NT2/D1 (cell line): ENCODE measurements around the gene HTN3.
"Not testable (repeated sequence)": the region's sequence is repeated elsewhere in the genome, so short reads cannot be mapped to it uniquely, and the experiment has no call there.

ENCODE experiments used
- DNase-seq: peaks from one replicate; pipeline ENCODE4 v3.0.0-alpha.2; 2011; ENCODE audit warnings: low read depth, low spot score
- H3K27me3 ChIP-seq: 2 replicates; pipeline ENCODE4 v1.6.0; 2011; ENCODE audit warnings: mild to moderate bottlenecking; ENCODE audit not compliant: insufficient read length, insufficient read depth
- H3K36me3 ChIP-seq: 2 replicates; pipeline ENCODE4 v1.6.1; 2011; ENCODE audit warnings: mild to moderate bottlenecking, low read length, mixed read lengths; ENCODE audit not compliant: insufficient read depth, insufficient read length
- H3K4me1 ChIP-seq: 2 replicates; pipeline ENCODE4 v1.5.1; 2011; ENCODE audit not compliant: insufficient read depth, insufficient read length
- H3K4me3 ChIP-seq: 2 replicates; pipeline ENCODE4 v1.5.1; 2011; ENCODE audit warnings: low read depth; ENCODE audit not compliant: insufficient read length
- H3K9ac ChIP-seq: 2 replicates; pipeline ENCODE4 v1.6.0; 2011; ENCODE audit warnings: low read depth; ENCODE audit not compliant: insufficient read length
- H3K9me3 ChIP-seq: 2 replicates; pipeline ENCODE4 v1.5.1; 2011; ENCODE audit warnings: mild to moderate bottlenecking, low read length; ENCODE audit not compliant: insufficient read depth
- SUZ12 ChIP-seq: IDR thresholded peaks from 2 replicates; pipeline ENCODE4 v1.6.1; 2011; ENCODE audit not compliant: insufficient read length, insufficient read depth; ENCODE audit errors: extremely low read depth
- YY1 ChIP-seq: IDR thresholded peaks from 2 replicates; pipeline ENCODE4 v1.6.1; 2011; ENCODE audit not compliant: insufficient read length, insufficient read depth
- ZNF274 ChIP-seq: IDR thresholded peaks from 2 replicates; pipeline ENCODE4 v1.6.1; 2011; ENCODE audit warnings: mild to moderate bottlenecking, low read depth, low read length

The HTN3 gene

DNA sequence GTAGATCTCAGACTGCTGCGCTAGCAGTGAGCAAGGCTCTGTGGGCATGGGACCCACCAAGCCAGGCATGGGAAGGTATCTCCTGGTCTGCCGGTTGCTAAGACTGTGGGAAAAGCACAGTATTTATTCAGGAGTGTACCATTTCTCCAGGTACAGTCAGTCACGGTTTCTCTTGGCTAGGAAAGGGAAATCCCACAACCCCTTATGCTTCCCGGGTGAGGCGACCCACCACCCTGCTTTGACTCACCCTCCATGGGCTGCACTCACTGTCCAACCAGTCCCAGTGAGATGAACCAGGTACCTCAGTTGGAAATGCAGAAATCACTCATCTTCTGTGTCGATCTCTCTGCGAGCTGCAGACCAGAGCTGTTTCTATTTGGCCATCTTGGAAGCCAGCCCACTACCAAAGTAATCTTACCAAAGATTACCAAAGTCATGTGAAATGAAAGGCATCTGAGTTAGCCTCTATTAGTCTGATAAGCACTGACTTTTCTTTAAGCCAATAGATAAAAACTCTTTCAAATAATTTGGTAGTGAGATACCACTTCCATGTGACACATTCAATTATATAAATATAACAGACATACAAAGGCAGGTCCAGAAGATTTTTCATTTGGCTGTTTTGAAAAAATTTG, 13.5 kb downstream of the HTN3 start:
- DNase-seq = no peak

DNA sequence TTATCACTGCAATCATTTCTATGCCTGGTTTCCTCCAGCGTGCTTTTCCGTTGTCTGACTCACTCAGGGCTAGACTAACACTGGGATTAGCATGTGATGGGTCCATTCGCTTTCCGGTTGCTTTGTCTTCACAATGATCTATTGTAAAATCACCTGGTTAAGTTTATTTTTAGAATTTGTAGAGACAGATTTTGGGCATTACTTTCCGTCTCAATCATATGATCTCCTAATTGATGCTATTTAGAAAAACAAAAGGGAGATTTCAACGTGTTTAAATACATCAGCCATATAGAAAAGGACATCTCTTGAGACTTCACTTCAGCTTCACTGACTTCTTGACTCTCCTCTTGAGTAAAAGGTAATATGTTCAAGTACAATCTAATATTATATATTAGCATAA, 21.9 kb downstream of the HTN3 start, which contains the start of gene HTN1:
TSS of gene HTN1 (plus strand) at position 301 of the 400 bp plus-strand sequence. CDS start 2,639 bp downstream, outside the sequence.
- H3K4me3 ChIP-seq, H3K9ac ChIP-seq, H3K9me3 ChIP-seq, H3K36me3 ChIP-seq, H3K27me3 ChIP-seq, H3K4me1 ChIP-seq, DNase-seq: not testable (repeated sequence)

More for the DNA sequence above, 13.5 kb downstream of the HTN3 start:
- Histone ChIP-seq H3K9me3 (no peaks in the 10 kb centered on the region), H3K4me3 (no peak overlapping the region), H3K36me3 (no peaks in the 10 kb centered on the region), H3K9ac (no peak overlapping the region), H3K4me1 (no peaks in the 10 kb centered on the region), H3K27me3 (no peaks in the 10 kb centered on the region)
- TF ChIP-seq YY1 (no peak), ZNF274 (no peak), SUZ12 (no peak)

DNA sequence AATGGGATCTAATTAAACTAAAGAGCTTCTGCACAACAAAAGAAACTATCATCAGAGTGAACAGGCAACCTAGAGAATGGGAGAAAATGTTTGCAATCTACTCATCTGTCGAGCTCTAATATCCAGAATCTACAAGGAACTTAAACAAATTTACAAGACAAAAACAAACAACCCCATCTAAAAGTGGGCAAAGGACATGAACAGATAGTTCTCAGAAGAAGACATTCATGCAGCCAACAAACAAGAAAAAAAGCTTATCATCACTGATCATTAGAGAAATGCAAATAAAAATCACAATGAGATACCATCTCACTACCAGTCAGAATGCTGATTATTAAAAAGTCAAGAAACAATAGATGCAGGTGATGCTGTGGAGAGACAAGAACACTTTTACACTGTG, 28.3 kb downstream of the HTN3 start:
- H3K27me3 ChIP-seq, DNase-seq, H3K36me3 ChIP-seq, H3K4me3 ChIP-seq, H3K4me1 ChIP-seq, H3K9me3 ChIP-seq, H3K9ac ChIP-seq: not testable (repeated sequence)

DNA sequence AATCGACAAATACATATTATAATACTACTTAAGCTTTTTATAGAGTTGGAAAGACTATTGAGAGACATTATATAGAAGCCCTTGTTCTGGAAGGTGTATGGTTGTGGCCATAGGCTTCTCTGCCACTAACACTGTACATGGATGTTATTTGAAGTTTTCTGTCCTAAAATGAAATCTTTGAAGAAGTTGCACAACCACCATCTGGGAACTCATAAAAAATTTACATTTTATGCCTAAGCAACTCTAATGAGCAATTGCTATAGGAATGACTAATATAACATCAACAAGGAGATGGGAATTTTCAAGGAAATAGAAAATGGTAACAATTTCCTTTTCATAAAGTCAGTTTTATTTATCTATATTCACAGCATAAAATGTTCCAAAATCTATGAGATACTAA, 29.4 kb downstream of the HTN3 start:
- Histone ChIP-seq H3K36me3 (no peaks in the 10 kb centered on the region), H3K4me1 (no peaks in the 10 kb centered on the region), H3K9me3 (no peaks in the 10 kb centered on the region), H3K9ac (no peak overlapping the region), H3K4me3 (no peak overlapping the region), H3K27me3 (no peaks in the 10 kb centered on the region)
- DNase-seq = no peak
- TF ChIP-seq YY1 (no peak), SUZ12 (no peak), ZNF274 (no peak)

DNA sequence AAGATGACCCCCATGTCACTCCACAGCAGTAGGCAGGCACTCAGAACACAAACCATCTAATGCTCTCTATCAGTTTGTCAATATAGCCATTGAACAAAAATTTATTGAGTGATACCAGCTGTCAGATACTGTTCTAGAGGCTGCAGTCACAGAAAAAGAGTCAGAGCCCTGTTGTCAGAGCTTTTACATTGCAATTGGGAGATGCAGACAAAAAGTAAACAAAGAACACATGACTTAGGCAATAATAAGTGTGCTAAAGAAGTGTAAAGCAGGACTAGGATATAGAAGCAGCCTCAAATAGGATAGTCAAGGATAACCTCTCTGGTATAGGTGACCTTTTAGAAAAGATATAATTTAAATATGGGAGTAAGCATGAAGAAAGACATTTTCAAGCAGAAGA, 30.9 kb downstream of the HTN3 start:
- TF ChIP-seq ZNF274 (no peak), SUZ12 (no peak), YY1 (no peak)
- H3K4me1 ChIP-seq = no peaks in the 10 kb centered on the region
- no peak overlapping the region for H3K4me3 ChIP-seq
- H3K9ac ChIP-seq = no peak overlapping the region
- H3K27me3 ChIP-seq = no peaks in the 10 kb centered on the region
- no peak for DNase-seq
- H3K36me3 ChIP-seq = no peaks in the 10 kb centered on the region
- H3K9me3 ChIP-seq = no peaks in the 10 kb centered on the region

DNA sequence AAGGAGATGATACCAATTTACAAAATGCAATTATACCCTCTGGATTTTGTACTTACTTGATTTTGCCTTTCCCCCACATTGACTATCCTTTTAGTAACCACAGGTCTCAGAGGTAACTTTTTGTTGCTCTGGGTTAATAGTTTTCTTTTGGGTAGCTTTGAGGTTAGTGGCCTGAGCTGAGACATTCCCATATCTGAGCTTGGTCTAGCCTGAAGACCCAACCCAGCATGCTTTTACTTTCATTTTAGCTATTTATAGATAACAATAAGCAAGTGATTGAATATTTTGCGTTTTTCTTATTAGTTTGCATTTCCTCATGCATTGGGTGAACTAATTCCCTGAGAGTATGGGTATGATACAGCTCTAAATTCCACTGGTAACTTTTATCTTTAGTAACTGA, 33.7 kb downstream of the HTN3 start:
- no peak for DNase-seq
- Histone ChIP-seq H3K36me3 (no peaks in the 10 kb centered on the region), H3K4me3 (no peak overlapping the region), H3K9me3 (no peaks in the 10 kb centered on the region), H3K27me3 (no peaks in the 10 kb centered on the region), H3K9ac (no peak overlapping the region), H3K4me1 (no peaks in the 10 kb centered on the region)
- no peak for TF ChIP-seq SUZ12
- TF ChIP-seq YY1 = no peak
- no peak for TF ChIP-seq ZNF274

DNA sequence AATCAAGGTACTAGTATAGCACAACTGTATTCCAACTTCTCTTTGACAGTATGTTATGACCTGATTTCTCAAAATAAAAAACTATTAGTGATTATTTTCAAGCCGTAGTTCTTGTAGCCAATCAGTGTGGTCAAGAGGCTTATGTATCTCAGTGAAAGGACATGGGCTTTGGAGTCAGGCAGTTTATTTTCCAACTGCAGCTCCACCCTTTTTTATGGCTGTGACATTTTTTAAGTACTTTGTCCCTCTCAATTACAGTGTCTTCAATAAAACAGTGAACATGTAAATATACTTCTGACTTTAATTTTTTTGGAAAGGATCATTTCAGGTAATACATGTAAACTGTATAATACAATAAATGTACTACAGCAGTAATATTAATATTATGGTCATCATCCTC, 51.9 kb downstream of the HTN3 start:
- H3K9me3 ChIP-seq = no peaks in the 10 kb centered on the region
- H3K4me3 ChIP-seq = no peak overlapping the region
- H3K27me3 ChIP-seq = no peaks in the 10 kb centered on the region
- no peaks in the 10 kb centered on the region for H3K36me3 ChIP-seq
- no peak overlapping the region for H3K9ac ChIP-seq
- DNase-seq = no peak
- no peaks in the 10 kb centered on the region for H3K4me1 ChIP-seq
- TF ChIP-seq SUZ12 (no peak), ZNF274 (no peak), YY1 (no peak)
